WI38 (cell line): ENCODE measurements around the gene MIPEP.

Experiments used
- H3K4me3 ChIP-seq: 2 replicates; pipeline ENCODE4 v1.5.1; 2011; ENCODE audit warnings: low read depth, mild to moderate bottlenecking, control low read depth, low read length
- TF ChIP-seq, protein P1 (sequence below): IDR thresholded peaks from 2 replicates; pipeline ENCODE4 v1.5.1; 2012; ENCODE audit warnings: low read depth, mild to moderate bottlenecking, control low read depth, low read length

Gene MIPEP

DNA sequence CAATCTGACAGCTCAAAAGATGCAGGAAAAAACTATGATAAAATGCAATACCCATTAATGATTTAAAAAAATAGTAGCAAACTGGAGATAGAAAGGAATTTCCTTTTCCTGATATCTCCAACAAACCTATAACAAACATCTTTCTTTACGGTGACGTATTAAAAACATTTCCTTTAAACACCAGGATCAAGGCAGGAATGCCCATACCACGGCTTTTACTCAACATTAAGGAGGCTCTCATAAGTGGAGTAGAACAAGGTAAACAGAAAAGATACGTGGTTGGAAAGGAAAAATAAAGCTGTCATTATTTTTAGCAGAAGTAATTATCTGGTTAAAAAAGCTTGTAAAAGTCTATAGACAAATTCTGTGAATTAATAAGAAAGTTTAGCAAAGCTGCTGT lies 61.1 kb downstream of the MIPEP start:
- TF ChIP-seq, protein P1, sequence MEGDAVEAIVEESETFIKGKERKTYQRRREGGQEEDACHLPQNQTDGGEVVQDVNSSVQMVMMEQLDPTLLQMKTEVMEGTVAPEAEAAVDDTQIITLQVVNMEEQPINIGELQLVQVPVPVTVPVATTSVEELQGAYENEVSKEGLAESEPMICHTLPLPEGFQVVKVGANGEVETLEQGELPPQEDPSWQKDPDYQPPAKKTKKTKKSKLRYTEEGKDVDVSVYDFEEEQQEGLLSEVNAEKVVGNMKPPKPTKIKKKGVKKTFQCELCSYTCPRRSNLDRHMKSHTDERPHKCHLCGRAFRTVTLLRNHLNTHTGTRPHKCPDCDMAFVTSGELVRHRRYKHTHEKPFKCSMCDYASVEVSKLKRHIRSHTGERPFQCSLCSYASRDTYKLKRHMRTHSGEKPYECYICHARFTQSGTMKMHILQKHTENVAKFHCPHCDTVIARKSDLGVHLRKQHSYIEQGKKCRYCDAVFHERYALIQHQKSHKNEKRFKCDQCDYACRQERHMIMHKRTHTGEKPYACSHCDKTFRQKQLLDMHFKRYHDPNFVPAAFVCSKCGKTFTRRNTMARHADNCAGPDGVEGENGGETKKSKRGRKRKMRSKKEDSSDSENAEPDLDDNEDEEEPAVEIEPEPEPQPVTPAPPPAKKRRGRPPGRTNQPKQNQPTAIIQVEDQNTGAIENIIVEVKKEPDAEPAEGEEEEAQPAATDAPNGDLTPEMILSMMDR: no peak
- no peak overlapping the region for H3K4me3 ChIP-seq

DNA sequence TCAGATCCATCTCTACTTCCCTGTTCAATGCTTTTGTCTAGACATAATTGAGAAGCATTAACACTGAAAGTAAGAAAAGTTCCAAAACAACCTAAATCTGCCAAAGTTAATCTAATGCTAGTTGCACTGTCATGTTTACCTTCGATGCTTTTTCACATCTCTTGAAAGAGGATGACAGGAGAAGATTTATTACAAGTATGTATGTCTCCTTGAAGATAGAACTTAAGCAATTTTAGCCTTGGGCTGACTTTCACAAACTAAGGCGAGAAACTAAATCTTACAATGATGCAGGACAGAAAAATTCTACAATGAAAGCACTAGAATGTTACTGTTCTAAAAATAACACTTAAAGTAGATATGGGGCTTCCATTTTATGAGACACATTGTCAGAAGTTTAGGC lies 64.0 kb downstream of the MIPEP start:
- H3K4me3 ChIP-seq: no peak overlapping the region
- TF ChIP-seq, protein P1: no peak

DNA sequence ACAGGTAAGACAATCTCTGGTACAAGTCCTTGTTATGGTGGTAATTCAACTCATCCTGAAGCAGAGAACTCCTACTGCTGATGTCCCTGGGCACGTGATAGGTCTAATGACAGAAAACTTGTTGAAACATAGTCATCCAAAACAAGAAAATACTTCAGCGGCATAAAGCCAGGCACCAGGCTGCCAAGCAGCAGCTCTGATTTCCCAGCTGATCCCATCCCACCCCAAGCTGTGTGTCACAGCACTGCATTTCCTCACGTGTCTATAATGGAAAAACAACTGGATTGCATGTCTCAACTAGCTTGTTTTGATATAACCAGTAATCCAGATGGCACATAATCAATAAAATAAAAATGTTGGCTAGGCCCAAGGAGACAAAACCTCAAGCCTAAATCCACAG lies 64.8 kb downstream of the MIPEP start:
- H3K4me3 ChIP-seq: no peak overlapping the region
- TF ChIP-seq, protein P1: no peak

DNA sequence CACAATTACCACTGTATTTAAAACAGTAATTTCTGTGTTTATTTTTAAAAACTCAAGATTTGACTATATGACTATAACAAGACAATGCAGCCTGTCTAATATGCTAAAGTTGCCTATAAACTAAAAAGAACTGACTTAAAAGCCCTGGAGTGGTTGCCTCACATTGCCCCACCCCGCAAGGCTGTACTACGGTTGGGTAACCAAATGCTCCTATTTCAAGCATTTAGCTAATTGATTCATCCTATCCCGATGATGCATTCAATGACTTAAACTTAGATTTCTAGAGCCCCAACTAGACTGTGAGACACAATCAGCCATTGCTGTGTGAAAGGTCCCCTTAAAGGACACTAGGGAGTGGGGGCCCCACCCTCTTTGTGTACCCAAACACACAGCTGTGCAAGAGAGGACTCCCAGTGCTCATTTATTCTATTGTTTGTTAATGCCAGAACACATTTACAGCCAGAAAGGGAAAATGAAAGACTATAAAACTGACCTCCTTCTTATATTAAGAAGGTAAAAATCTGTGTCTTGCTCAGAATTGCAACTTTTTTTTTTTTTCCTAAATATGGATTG lies 66.9 kb downstream of the MIPEP start:
- no peak overlapping the region for H3K4me3 ChIP-seq
- TF ChIP-seq, protein P1: no peak

DNA sequence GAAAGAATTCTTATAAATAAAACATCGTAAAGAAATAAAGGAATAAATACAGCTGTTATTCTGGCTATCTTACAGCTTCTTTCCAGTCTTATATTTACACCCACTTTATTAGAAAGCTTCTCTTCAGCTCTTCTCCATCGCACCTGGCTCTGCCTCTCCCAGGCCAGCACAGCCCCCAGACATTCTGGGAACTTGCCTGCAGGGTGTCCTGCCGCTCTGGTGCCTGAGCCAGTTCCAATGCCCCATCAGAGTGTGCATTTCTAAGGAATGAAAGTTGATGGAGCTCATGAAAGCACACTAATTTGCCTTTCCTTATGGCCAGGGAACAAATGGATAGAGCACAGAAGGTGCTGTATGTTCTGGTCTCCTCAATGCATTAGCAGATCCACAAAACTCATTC lies 68.7 kb downstream of the MIPEP start:
- TF ChIP-seq, protein P1: no peak
- H3K4me3 ChIP-seq: no peak overlapping the region

DNA sequence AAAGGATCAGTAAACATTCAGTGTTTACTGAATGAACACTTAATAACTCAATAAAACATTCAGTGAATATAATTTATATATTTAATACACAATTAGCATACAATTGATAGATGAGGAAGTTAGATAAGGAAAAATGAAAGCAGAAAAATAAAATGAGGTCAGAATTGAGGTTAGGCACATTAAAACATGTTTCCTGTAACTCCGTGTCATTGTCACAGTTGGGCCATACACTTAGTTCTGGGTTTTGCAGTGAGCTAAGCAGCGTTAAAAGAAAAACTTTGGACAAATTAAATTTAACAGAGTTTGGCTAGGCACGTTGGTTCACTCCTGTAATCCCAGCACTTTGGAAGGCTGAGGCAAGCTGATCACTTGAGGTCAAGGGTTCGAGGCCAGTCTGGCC lies 71.4 kb downstream of the MIPEP start:
- TF ChIP-seq, protein P1: no peak
- no peak overlapping the region for H3K4me3 ChIP-seq

DNA sequence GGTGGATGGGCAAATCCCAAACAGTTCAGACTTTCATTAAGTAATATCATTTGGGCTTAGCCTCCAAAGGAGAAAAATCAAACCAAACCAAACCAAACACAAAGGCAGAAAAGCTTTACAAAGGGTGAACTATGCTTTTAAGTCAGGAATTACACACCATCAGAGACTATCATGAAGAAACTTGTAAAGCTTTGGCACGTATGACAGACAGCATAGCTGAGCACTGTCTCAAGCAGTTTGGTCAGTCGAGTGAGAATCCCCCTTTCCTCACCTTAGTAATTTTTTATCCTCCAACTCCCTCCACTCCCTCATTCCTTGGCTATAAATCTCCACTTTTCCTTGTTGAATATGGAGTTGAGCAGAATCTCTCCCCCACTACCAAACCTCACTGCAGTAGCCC lies 72.1 kb downstream of the MIPEP start:
- TF ChIP-seq, protein P1: no peak
- H3K4me3 ChIP-seq: no peak overlapping the region
